Gastroesophageal sphincter (tissue), 3 donors: ENCODE results near the gene PDZD2.

Experiments used
- CTCF ChIP-seq, 4 experiments: fragments of 200-600 bp in 2 of 4; fragments of 450-650 bp in 2 of 4; sonication (generic) in 1 of 4; IDR thresholded peaks; one replicate each; pipeline ENCODE4 v1.5.1; 2017 to 2019; ENCODE audit warnings: antibody characterized with exemption in 4 of 4, mild to moderate bottlenecking in 2 of 4, moderate library complexity in 2 of 4
- EP300 ChIP-seq: sonication (generic); formaldehyde crosslinking; IDR thresholded peaks from one replicate; pipeline ENCODE4 v1.6.1; 2017; ENCODE audit warnings: antibody characterized with exemption, mild to moderate bottlenecking
- POLR2A ChIP-seq, 2 donors: fragments of 450-650 bp; IDR thresholded peaks; one replicate each; pipeline ENCODE4 v1.6.1; 2017; ENCODE audit warnings: antibody characterized with exemption in 2 of 2, mild to moderate bottlenecking in 2 of 2, moderate library complexity in 1 of 2
- POLR2AphosphoS5 ChIP-seq: sonication (generic); formaldehyde crosslinking; IDR thresholded peaks from one replicate; pipeline ENCODE4 v1.6.1; 2017; ENCODE audit warnings: antibody characterized with exemption

- no peak for TF ChIP-seq CTCF (IDR thresholded peaks at IDR 0.05)
- no peak for TF ChIP-seq POLR2A (IDR thresholded peaks at IDR 0.05)
- no peak for TF ChIP-seq POLR2AphosphoS5
- TF ChIP-seq EP300: no peak
Observed at GRCh38 chr5:32072054-32072453, 433.1 kb downstream of the PDZD2 start.
